CD4-positive, alpha-beta T cell treated with Interleukin-12 subunit alpha and Interleukin-12 subunit beta, for 1 hour (primary cell): Measurements from ENCODE around the gene RAP1A.
"Not testable (repeated sequence)": the region's sequence is repeated elsewhere in the genome, so short reads cannot be mapped to it uniquely, and the experiment has no call there.

Experiments used
- DNase-seq: peaks from one replicate; pipeline ENCODE4 v3.0.0-alpha.2; 2020

RAP1A gene

GRCh38 chr1:111598544-111598943, 21.0 kb upstream of the RAP1A start:
- peak; percentile 55 for DNase-seq

- no peak for DNase-seq
These were observed 19.6 kb upstream of the RAP1A start for GRCh38 chr1:111599781-111600693.

- DNase-seq, result no peak
These were observed 18.7 kb upstream of the RAP1A start for GRCh38 chr1:111600886-111601386.

GRCh38 chr1:111602302-111602701, 17.3 kb upstream of the RAP1A start:
- no peak for DNase-seq

GRCh38 chr1:111602974-111603373, 16.6 kb upstream of the RAP1A start:
- no peak for DNase-seq

GRCh38 chr1:111603979-111604378, 15.6 kb upstream of the RAP1A start:
- peak; percentile 82 for DNase-seq

GRCh38 chr1:111604931-111605330, 14.7 kb upstream of the RAP1A start:
- no peak for DNase-seq

- no peak for DNase-seq
These were observed 14.0 kb upstream of the RAP1A start for GRCh38 chr1:111605576-111605975.

- DNase-seq, result not testable (repeated sequence)
These were observed 13.0 kb upstream of the RAP1A start for GRCh38 chr1:111606457-111607215.

- DNase-seq, result not testable (repeated sequence)
These were observed 11.1 kb upstream of the RAP1A start for GRCh38 chr1:111608528-111608927.

GRCh38 chr1:111611986-111612385, 7.6 kb upstream of the RAP1A start:
- no peak for DNase-seq

- DNase-seq, result peak; percentile 78
These were observed 3.5 kb upstream of the RAP1A start for GRCh38 chr1:111615870-111616715.

- no peak for DNase-seq
These were observed 1.5 kb upstream of the RAP1A start for GRCh38 chr1:111618081-111618480.

GRCh38 chr1:111618961-111619634, 491 bp upstream of the RAP1A start:
- no peak for DNase-seq

GRCh38 chr1:111620441-111620971, 917 bp downstream of the RAP1A start:
- DNase-seq, result no peak

- DNase-seq, result peak; percentile 50
These were observed 1.5 kb downstream of the RAP1A start for GRCh38 chr1:111621050-111621449.

GRCh38 chr1:111622166-111622565, 2.6 kb downstream of the RAP1A start:
- no peak for DNase-seq

- DNase-seq, result peak; percentile 69
These were observed 4.8 kb downstream of the RAP1A start for GRCh38 chr1:111624382-111624781.

GRCh38 chr1:111625276-111625675, 5.7 kb downstream of the RAP1A start:
- DNase-seq, result no peak

- DNase-seq, result no peak
These were observed 8.6 kb downstream of the RAP1A start for GRCh38 chr1:111628153-111628552.

- DNase-seq, result no peak
These were observed 9.8 kb downstream of the RAP1A start for GRCh38 chr1:111629190-111629954.
